CD8-positive, alpha-beta memory T cell (primary cell): ENCODE results near the gene PRR29. TPM values are rescaled to one million over a fixed set of nuclear protein-coding genes. Genes with fewer than 3 reads are reported as not detected.

Source experiments
- CTCF ChIA-PET: fragments of 350-600 bp; sonication (Branson Sonifier 250); formaldehyde crosslinking; loops from one replicate; lab custom pipeline; 2021; ENCODE audit warnings: antibody characterized with exemption; lab: Charles Lee
- POLR2A ChIA-PET: fragments of 350-600 bp; sonication (Branson Sonifier 250); formaldehyde crosslinking; loops from one replicate; lab custom pipeline; 2021; ENCODE audit warnings: antibody characterized with exemption; lab: Charles Lee
- DNase-seq, 5 donors: peaks; one replicate each; pipeline versions ENCODE4 v3.0.0 to v3.0.0-alpha.2; 2020 to 2022; ENCODE audit warnings: mixed read lengths in 1 of 5
- H3K27ac ChIP-seq: one replicate; pipeline ENCODE4 v1.7.0; 2013; ENCODE audit warnings: low read depth, mild to moderate bottlenecking, low read length, moderate library complexity
- H3K27me3 ChIP-seq: 2 replicates; pipeline ENCODE4 v1.7.0; 2013; ENCODE audit warnings: low read length, mild to moderate bottlenecking; ENCODE audit not compliant: insufficient read depth, poor library complexity, severe bottlenecking
- H3K36me3 ChIP-seq: 2 replicates; pipeline ENCODE4 v1.7.0; 2013; ENCODE audit warnings: mild to moderate bottlenecking, low read length, moderate library complexity; ENCODE audit not compliant: insufficient read depth
- H3K4me1 ChIP-seq: 2 replicates; pipeline ENCODE4 v1.7.0; 2013; ENCODE audit warnings: mild to moderate bottlenecking, low read length, moderate library complexity; ENCODE audit not compliant: insufficient read depth
- H3K4me3 ChIP-seq: 2 replicates; pipeline ENCODE4 v1.7.0; 2013; ENCODE audit warnings: mild to moderate bottlenecking, low read length
- H3K9me3 ChIP-seq: 2 replicates; pipeline ENCODE4 v1.7.0; 2013; ENCODE audit warnings: mild to moderate bottlenecking, low read length
- H3K27ac Mint-ChIP-seq, 8 donors: one replicate each; pipeline ENCODE4 v1.8.0; 2020 to 2021; ENCODE audit warnings: mixed read lengths in 8 of 8, mild to moderate bottlenecking in 6 of 8, inconsistent platforms in 3 of 8, moderate library complexity in 3 of 8
- H3K27me3 Mint-ChIP-seq, 2 donors: one replicate each; pipeline ENCODE4 v1.8.0; 2020 to 2021; ENCODE audit warnings: mixed read lengths in 2 of 2, mild to moderate bottlenecking in 1 of 2, moderate library complexity in 1 of 2
- H3K36me3 Mint-ChIP-seq, 3 donors: one replicate each; pipeline ENCODE4 v1.8.0; 2020 to 2021; ENCODE audit warnings: mixed read lengths in 3 of 3, inconsistent platforms in 1 of 3, mild to moderate bottlenecking in 1 of 3
- H3K4me1 Mint-ChIP-seq, 3 donors: one replicate each; pipeline ENCODE4 v1.8.0; 2020 to 2021; ENCODE audit warnings: mixed read lengths in 3 of 3, inconsistent platforms in 1 of 3, mild to moderate bottlenecking in 1 of 3
- H3K4me3 Mint-ChIP-seq, 7 donors: one replicate each; pipeline ENCODE4 v1.8.0; 2020 to 2021; ENCODE audit warnings: mixed read lengths in 7 of 7, mild to moderate bottlenecking in 6 of 7, moderate library complexity in 4 of 7, inconsistent platforms in 2 of 7
- H3K9me3 Mint-ChIP-seq, 5 donors: one replicate each; pipeline ENCODE4 v1.8.0; 2020 to 2022; ENCODE audit warnings: mixed read lengths in 5 of 5, mild to moderate bottlenecking in 3 of 5, moderate library complexity in 2 of 5, inconsistent platforms in 1 of 5
- polyA plus RNA-seq: library from polyadenylated mRNA; unstranded; fragments of 300-500 nt; fragmentation: Illumina TruSeq; gene quantifications from one replicate; pipeline ENCODE4 v1.2.3, GENCODE V29; 2021
- total RNA-seq, 2 experiments: library from RNA; stranded (reverse); gene quantifications; one replicate each; pipeline ENCODE4 v1.2.3, GENCODE V29; 2021

The PRR29 gene
- total and polyA plus RNA-seq, 3 experiments from 2014 or later: 0.24 to 4.1 (median 0.51) TPM

- Mint-ChIP-seq H3K9me3 (peaks cover 0 to 8% (median 6%) of the 10 kb centered on the region in 5 donors), H3K27me3 (no peaks in the 10 kb centered on the region), H3K36me3 (peaks cover 0 to 11% (median 0%) of the 10 kb centered on the region in 3 donors), H3K4me3 (peak overlapping the region in 5 of 7 donors; percentile 3 to 33 (median 28)), H3K4me1 (peaks cover 27 to 33% (median 31%) of the 10 kb centered on the region in 3 donors), H3K27ac (peak overlapping the region; percentile 61 to 78 (median 75))
- H3K9me3 ChIP-seq: no peaks in the 10 kb centered on the region
- ChIA-PET POLR2A (interaction anchor here (0.6 to 0.7 kb wide), 2 partner anchors 35 to 76 kb away, joined by 3 to 10 read pairs; partner anchors contain the start of gene ICAM2), CTCF (interaction anchor here (0.8 to 4.2 kb wide), 15 partner anchors 9 to 149 kb away, joined by 3 to 18 read pairs (median 4); partner anchors contain the start of genes GH1 and ICAM2)
- peaks cover 18% of the 10 kb centered on the region for H3K4me1 ChIP-seq
- no peaks in the 10 kb centered on the region for H3K36me3 ChIP-seq
- no peak for DNase-seq
- H3K4me3 ChIP-seq: no peak overlapping the region
- no peaks in the 10 kb centered on the region for H3K27me3 ChIP-seq
- H3K27ac ChIP-seq: no peak overlapping the region
These were observed 12.6 kb upstream of the PRR29 start for GRCh38 chr17:63985387-63986140.

- H3K27me3 ChIP-seq: no peaks in the 10 kb centered on the region
- H3K9me3 ChIP-seq: no peaks in the 10 kb centered on the region
- no peak overlapping the region for H3K27ac ChIP-seq
- H3K36me3 ChIP-seq: no peaks in the 10 kb centered on the region
- no peaks in the 10 kb centered on the region for H3K27me3 Mint-ChIP-seq
- peaks cover 0 to 8% (median 4%) of the 10 kb centered on the region in 5 donors for H3K9me3 Mint-ChIP-seq
- no peak overlapping the region for H3K4me3 Mint-ChIP-seq
- H3K27ac Mint-ChIP-seq: peak overlapping the region in 4 of 8 donors; percentile 32 to 81 (median 52)
- CTCF ChIA-PET: interaction anchor here (1.2 to 4.2 kb wide), 5 partner anchors 39 to 147 kb away, joined by 3 to 18 read pairs (median 14); partner anchors contain the start of gene GH1
- POLR2A ChIA-PET: no interaction called here
- H3K4me3 ChIP-seq: no peak overlapping the region
- peaks cover 37 to 44% (median 38%) of the 10 kb centered on the region in 3 donors for H3K4me1 Mint-ChIP-seq
- H3K36me3 Mint-ChIP-seq: peaks cover 0 to 9% (median 0%) of the 10 kb centered on the region in 3 donors
- DNase-seq: no peak
- peaks cover 21% of the 10 kb centered on the region for H3K4me1 ChIP-seq
These were observed 11.3 kb upstream of the PRR29 start for GRCh38 chr17:63986821-63987220.

DNA sequence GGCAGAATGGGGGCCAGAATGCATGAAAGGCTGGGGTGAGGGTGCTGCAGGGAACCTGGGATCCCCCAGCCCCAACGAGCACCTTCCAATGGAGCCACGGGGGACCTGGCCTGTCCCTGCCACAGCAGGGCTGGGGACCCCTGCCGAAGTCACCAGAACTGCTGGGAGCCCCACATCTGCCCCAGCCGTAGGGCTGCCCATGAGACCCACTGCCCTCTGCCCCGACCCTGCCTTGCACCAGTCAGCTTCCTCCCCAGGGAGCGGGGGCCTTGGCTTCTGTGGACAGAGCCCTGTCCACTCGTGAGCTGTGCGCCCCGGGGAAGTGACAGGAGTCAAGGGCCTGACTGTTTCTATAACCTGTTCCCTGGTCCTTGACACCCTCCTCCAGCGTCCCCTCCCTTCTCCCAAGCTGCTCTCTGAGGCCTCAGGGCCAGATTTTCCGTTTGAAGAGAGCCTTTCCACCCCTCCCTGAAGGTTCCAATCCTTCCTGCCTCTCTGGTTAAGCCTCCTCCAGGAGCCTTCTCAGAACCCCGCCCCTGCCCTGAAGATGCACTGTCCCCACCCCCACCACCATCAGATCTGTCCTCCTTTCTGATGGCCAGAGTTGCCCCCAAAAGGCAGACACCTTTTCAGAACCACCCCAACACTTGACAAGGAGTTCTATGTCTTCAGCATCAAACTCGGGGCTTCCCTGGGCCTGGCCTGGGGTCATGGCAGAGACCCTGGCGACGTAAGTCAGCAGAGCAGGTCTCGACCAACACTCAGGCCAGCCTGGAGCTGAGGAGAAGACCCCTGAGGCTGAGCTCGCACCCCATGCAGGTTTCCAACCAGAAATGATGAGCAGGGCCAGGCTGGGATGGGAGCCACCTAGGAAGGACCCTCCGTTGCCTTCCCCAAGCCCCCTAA is 10.7 kb upstream of the PRR29 start:
- Mint-ChIP-seq H3K27ac (peak overlapping the region in 6 of 8 donors; percentile 40 to 78 (median 54)), H3K4me1 (peaks cover 43 to 51% (median 45%) of the 10 kb centered on the region in 3 donors), H3K4me3 (no peak overlapping the region), H3K36me3 (peaks cover 0 to 4% (median 0%) of the 10 kb centered on the region in 3 donors), H3K9me3 (peaks cover 0 to 4% (median 0%) of the 10 kb centered on the region in 5 donors), H3K27me3 (no peaks in the 10 kb centered on the region)
- DNase-seq: peak in 1 of 5 donors; percentile 34
- Histone ChIP-seq H3K4me1 (peaks cover 22% of the 10 kb centered on the region), H3K27me3 (no peaks in the 10 kb centered on the region), H3K4me3 (no peak overlapping the region), H3K27ac (no peak overlapping the region), H3K36me3 (no peaks in the 10 kb centered on the region), H3K9me3 (no peaks in the 10 kb centered on the region)
- POLR2A ChIA-PET: no interaction called here
- CTCF ChIA-PET: interaction anchor here (1.0 to 4.2 kb wide), 5 partner anchors 38 to 146 kb away, joined by 3 to 18 read pairs (median 5); partner anchors contain the start of genes CSHL1 and GH1

DNA sequence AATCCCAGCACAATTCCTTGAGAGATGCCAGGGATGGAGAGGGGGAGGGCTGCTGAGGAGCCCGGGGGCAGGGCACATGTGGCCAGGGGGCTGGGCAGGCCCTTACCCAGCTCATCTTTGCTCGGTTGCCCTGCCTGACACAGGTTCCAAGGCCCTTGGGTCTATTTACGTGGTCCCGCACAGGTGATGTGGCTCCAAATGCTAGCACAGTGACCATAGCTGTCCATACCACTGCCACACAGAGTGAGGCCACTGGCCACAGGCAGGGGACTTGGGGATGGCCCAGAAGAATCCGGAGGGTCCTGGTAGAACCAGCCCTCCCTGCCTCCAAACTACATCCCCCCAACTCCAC is 10.0 kb upstream of the PRR29 start:
- peaks cover 47 to 55% (median 50%) of the 10 kb centered on the region in 3 donors for H3K4me1 Mint-ChIP-seq
- ChIA-PET POLR2A (no interaction called here), CTCF (interaction anchor here (0.5 to 4.2 kb wide), 4 partner anchors 38 to 77 kb away, joined by 3 to 15 read pairs (median 4); partner anchors contain the start of gene CSHL1)
- no peaks in the 10 kb centered on the region for H3K27me3 ChIP-seq
- no peaks in the 10 kb centered on the region for H3K9me3 Mint-ChIP-seq
- DNase-seq: no peak
- no peak overlapping the region for H3K4me3 Mint-ChIP-seq
- H3K4me1 ChIP-seq: peaks cover 27% of the 10 kb centered on the region
- no peaks in the 10 kb centered on the region for H3K27me3 Mint-ChIP-seq
- H3K27ac Mint-ChIP-seq: peak overlapping the region in 2 of 8 donors; percentile 32 to 48
- no peak overlapping the region for H3K4me3 ChIP-seq
- no peaks in the 10 kb centered on the region for H3K36me3 Mint-ChIP-seq
- no peaks in the 10 kb centered on the region for H3K36me3 ChIP-seq
- H3K9me3 ChIP-seq: no peaks in the 10 kb centered on the region
- no peak overlapping the region for H3K27ac ChIP-seq

- POLR2A ChIA-PET: no interaction called here
- H3K4me1 Mint-ChIP-seq: peaks cover 53 to 63% (median 58%) of the 10 kb centered on the region in 3 donors
- no peaks in the 10 kb centered on the region for H3K36me3 Mint-ChIP-seq
These were observed 9.2 kb upstream of the PRR29 start for GRCh38 chr17:63988741-63989621.

DNA sequence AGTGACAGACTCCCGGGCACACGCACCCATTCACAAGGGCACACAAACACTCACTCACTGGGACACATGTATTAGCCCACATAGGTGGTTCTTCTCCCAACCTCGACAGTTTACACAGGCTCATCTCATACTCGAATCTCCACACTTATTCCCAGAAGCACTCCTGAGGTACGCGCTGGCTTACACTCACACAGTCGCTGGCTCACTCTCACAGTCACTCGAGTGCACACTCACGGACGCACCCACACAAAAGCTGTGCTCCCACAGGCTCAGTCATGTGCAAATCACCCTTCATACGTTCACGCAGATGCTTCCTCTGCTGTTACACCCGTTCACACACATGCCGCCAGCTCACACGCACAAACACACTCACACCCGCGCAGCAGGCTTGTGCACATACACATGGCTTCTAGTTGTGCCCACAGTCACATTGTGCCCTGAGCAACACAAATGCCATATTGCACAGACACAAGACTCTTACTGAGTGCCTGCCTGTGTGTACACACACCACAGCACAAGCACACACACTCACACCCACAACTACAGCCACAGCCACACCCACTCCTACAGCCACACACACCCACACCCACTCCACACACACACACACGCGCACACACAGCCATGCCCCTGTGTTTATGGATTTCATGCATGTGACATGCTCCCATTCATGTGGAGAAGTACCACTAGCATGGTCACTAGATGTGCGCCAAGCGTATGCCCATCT is 8.4 kb upstream of the PRR29 start:
- Histone ChIP-seq H3K4me3 (no peak overlapping the region), H3K36me3 (no peaks in the 10 kb centered on the region), H3K27ac (no peak overlapping the region), H3K9me3 (no peaks in the 10 kb centered on the region), H3K27me3 (no peaks in the 10 kb centered on the region), H3K4me1 (peaks cover 33% of the 10 kb centered on the region)
- no peak for DNase-seq
- Mint-ChIP-seq H3K9me3 (no peaks in the 10 kb centered on the region), H3K27me3 (no peaks in the 10 kb centered on the region), H3K4me1 (peaks cover 56 to 68% (median 65%) of the 10 kb centered on the region in 3 donors), H3K36me3 (no peaks in the 10 kb centered on the region), H3K4me3 (peak overlapping the region in 6 of 7 donors; percentile 12 to 84 (median 63)), H3K27ac (peak overlapping the region in 4 of 8 donors; percentile 21 to 84 (median 54))
- POLR2A ChIA-PET: interaction anchor here (0.5 to 1.4 kb wide), 5 partner anchors 22 to 156 kb away, joined by 3 to 8 read pairs (median 3); partner anchors contain the start of gene ICAM2
- CTCF ChIA-PET: interaction anchor here (0.8 to 12.2 kb wide), 18 partner anchors 10 to 144 kb away, joined by 3 to 246 read pairs (median 6); partner anchors contain the start of genes CSHL1, GH1 and ICAM2

More at GRCh38 chr17:63988741-63989621, 9.2 kb upstream of the PRR29 start:
- Histone ChIP-seq H3K4me1 (peaks cover 34% of the 10 kb centered on the region), H3K9me3 (no peaks in the 10 kb centered on the region), H3K27ac (no peak overlapping the region), H3K36me3 (no peaks in the 10 kb centered on the region), H3K27me3 (no peaks in the 10 kb centered on the region), H3K4me3 (no peak overlapping the region)
- Mint-ChIP-seq H3K27me3 (no peaks in the 10 kb centered on the region), H3K27ac (peak overlapping the region in 5 of 8 donors; percentile 33 to 87 (median 75)), H3K9me3 (no peaks in the 10 kb centered on the region), H3K4me3 (peak overlapping the region in 1 of 7 donors; percentile 26)
- DNase-seq: no peak
- CTCF ChIA-PET: interaction anchor here (0.5 to 12.2 kb wide), 8 partner anchors 36 to 145 kb away, joined by 3 to 246 read pairs (median 8); partner anchors contain the start of genes CSHL1, GH1 and ICAM2
